ENCODE measurements around the gene MGMT. TPM values are rescaled to one million over a fixed set of nuclear protein-coding genes. Genes with fewer than 3 reads are reported as not detected.

Gene MGMT
- total and polyA plus RNA-seq, 2 of the 4 experiments (the other 2 are of a cell fraction) = 11.5 to 17.8 TPM

- no peak overlapping the region for H2BK20ac ChIP-seq (ENCODE audit: low read depth, low read length)
- H3K4me1 ChIP-seq (ENCODE audit: control insufficient read depth, insufficient read depth, low read length) = peaks cover 2% of the 10 kb centered on the region; the same call in 1 of the 2 replicates
- no peak overlapping the region for H3K27ac ChIP-seq (ENCODE audit: insufficient read depth, low read length)
- no peak for TF ChIP-seq FOS (IDR thresholded peaks at IDR 0.05; ENCODE audit: low read depth, low read length)
- no peak for TF ChIP-seq CEBPB (IDR thresholded peaks at IDR 0.05; ENCODE audit: low read depth, low read length)
- no peak for TF ChIP-seq SMC3 (IDR thresholded peaks at IDR 0.05; ENCODE audit: low read depth, low read length)
- no peak for TF ChIP-seq USF2 (IDR thresholded peaks at IDR 0.05; ENCODE audit: low read depth, low read length)
- TF ChIP-seq MAZ (IDR thresholded peaks at IDR 0.05; ENCODE audit: borderline replicate concordance, low read depth, low read length) = no peak
- TF ChIP-seq CHD1 (IDR thresholded peaks at IDR 0.05; ENCODE audit: low read depth, low read length) = no peak
- no peak for TF ChIP-seq RFX5 (IDR thresholded peaks at IDR 0.05; ENCODE audit: low read depth, low read length)
- no peak for TF ChIP-seq BHLHE40 (IDR thresholded peaks at IDR 0.05; ENCODE audit: low read depth, low read length)
- ATAC-seq (ENCODE audit: low read depth) = no peak
- no peak for DNase-seq
- H3K4ac ChIP-seq (ENCODE audit: low read depth, low read length) = no peak overlapping the region
- no peak overlapping the region for H3K14ac ChIP-seq (replicated peaks; ENCODE audit: low read depth, low read length)
- ChIA-PET CTCF (no interaction called here), POLR2A (ENCODE audit: unreplicated experiment) (no interaction called here)
- H3K79me1 ChIP-seq (ENCODE audit: low read depth in 1 of 2, low read length in 2 of 2) = no peaks in the 10 kb centered on the region
- H3K27me3 ChIP-seq (ENCODE audit: control insufficient read depth, insufficient read depth, low read length) = no peaks in the 10 kb centered on the region
- in situ Hi-C loops (cut with MboI; ENCODE audit: low sequenced_read_pairs) = no loop called here
- H4K8ac ChIP-seq (ENCODE audit: low read depth in 2 of 2, low read length in 2 of 2) = no peak overlapping the region
- no peaks in the 10 kb centered on the region for H3K36me3 ChIP-seq (ENCODE audit: control insufficient read depth, insufficient read depth, low read length)
- no peak overlapping the region for H3K4me2 ChIP-seq (ENCODE audit: low read depth, low read length)
- no peak overlapping the region for H3K18ac ChIP-seq (ENCODE audit: low read depth, low read length)
- H3K4me3 ChIP-seq (ENCODE audit: insufficient read depth, low read depth, low read length) = no peak overlapping the region
- no peak overlapping the region for H3K9ac ChIP-seq (ENCODE audit: low read depth, low read length)
- no peak overlapping the region for H4K91ac ChIP-seq (ENCODE audit: insufficient read depth, low read depth, low read length)
- no TSS peak for BruUV-seq (replicated peaks)
- H3K56ac ChIP-seq (ENCODE audit: extremely low read depth, insufficient read depth, low read length) = no peak overlapping the region
- no peaks in the 10 kb centered on the region for H3K9me3 ChIP-seq (ENCODE audit: control insufficient read depth, insufficient read depth, low read length)
- no peak overlapping the region for H2BK15ac ChIP-seq (ENCODE audit: low read depth, low read length)
- no peak overlapping the region for H2AK5ac ChIP-seq (ENCODE audit: low read depth, low read length)
- dilution Hi-C loops (cut with HindIII; ENCODE audit: low sequenced_read_pairs, unreplicated experiment) = no loop called here
- H2BK5ac ChIP-seq (ENCODE audit: low read depth, low read length, poor library complexity, severe bottlenecking) = no peak overlapping the region
- H3K9me1 ChIP-seq (ENCODE audit: insufficient read depth, low read length) = no peaks in the 10 kb centered on the region
- H2AK9ac ChIP-seq (replicated peaks; ENCODE audit: low read depth, low read length, poor library complexity) = no peak overlapping the region
- no peak overlapping the region for H3K23ac ChIP-seq (ENCODE audit: low read depth, low read length)
- intact Hi-C loops (cut with micrococcal nuclease) = no loop called here
- WGBS, 2 experiments (ENCODE audit: extremely low coverage in 2 of 2, insufficient read length in 1 of 2) = 91% methylated on average over 11 of the region's 21 CpGs; no CpG with 5 or more reads in 1 of the 2 experiments
- H2AFZ ChIP-seq (replicated peaks; ENCODE audit: low read length, poor library complexity) = no peak overlapping the region
- no peak overlapping the region for H2BK120ac ChIP-seq (ENCODE audit: low read depth, low read length)
- H4K20me1 ChIP-seq (ENCODE audit: insufficient read depth, low read length) = no peaks in the 10 kb centered on the region
- H4K5ac ChIP-seq (ENCODE audit: low read depth, low read length) = no peak overlapping the region
Measured at GRCh38 chr10:129541748-129542487, 74.9 kb downstream of the MGMT start.

Data from IMR-90 (cell line).